Smooth muscle cell (in vitro differentiated cells): ENCODE measurements around the gene ZNF641. TPM values are rescaled to one million over a fixed set of nuclear protein-coding genes. Genes with fewer than 3 reads are reported as not detected.
"Not testable (repeated sequence)": the region's sequence is repeated elsewhere in the genome, so short reads cannot be mapped to it uniquely, and the experiment has no call there.

Experiments used
- DNase-seq: peaks from one replicate; lab custom pipeline; 2025; ENCODE audit not compliant: unreplicated experiment; lab: John Stamatoyannopoulos, UW
- H2AFZ ChIP-seq: fragments of 200-600 bp; sonication (generic); 2 replicates; pipeline ENCODE4 v1.6.0; 2016; ENCODE audit warnings: antibody characterized with exemption, low read depth, mild to moderate bottlenecking
- H3F3A ChIP-seq: fragments of 200-600 bp; sonication (generic); 2 replicates; pipeline ENCODE4 v1.6.0; 2017; ENCODE audit warnings: antibody characterized with exemption, low read depth
- H3K27ac ChIP-seq: fragments of 200-600 bp; sonication (generic); 2 replicates; pipeline ENCODE4 v1.5.1; 2016; ENCODE audit warnings: low read depth, mild to moderate bottlenecking
- H3K27me3 ChIP-seq: fragments of 200-600 bp; sonication (generic); 2 replicates; pipeline ENCODE4 v1.6.1; 2016; ENCODE audit warnings: low read depth, mild to moderate bottlenecking
- H3K36me3 ChIP-seq: fragments of 200-600 bp; sonication (generic); 2 replicates; pipeline ENCODE4 v1.5.1; 2016; ENCODE audit warnings: low read depth
- H3K4me1 ChIP-seq: fragments of 200-600 bp; sonication (generic); 2 replicates; pipeline ENCODE4 v1.5.1; 2016; ENCODE audit warnings: low read depth
- H3K4me2 ChIP-seq: fragments of 200-600 bp; sonication (generic); 2 replicates; pipeline ENCODE4 v1.6.0; 2016; ENCODE audit warnings: mild to moderate bottlenecking
- H3K4me3 ChIP-seq: fragments of 200-600 bp; sonication (generic); 2 replicates; pipeline ENCODE4 v1.5.1; 2016; ENCODE audit warnings: mild to moderate bottlenecking
- H3K79me2 ChIP-seq: fragments of 200-600 bp; sonication (generic); 2 replicates; pipeline ENCODE4 v1.6.0; 2016; ENCODE audit warnings: low read depth, mild to moderate bottlenecking
- H3K9ac ChIP-seq: fragments of 200-600 bp; sonication (generic); 2 replicates; pipeline ENCODE4 v1.6.0; 2016; ENCODE audit warnings: low read depth
- H3K9me3 ChIP-seq: fragments of 200-600 bp; sonication (generic); replicated peaks from 2 replicates; pipeline ENCODE4 v1.5.1; 2016; ENCODE audit warnings: low read depth
- H4K20me1 ChIP-seq: fragments of 200-600 bp; sonication (generic); 2 replicates; pipeline ENCODE4 v1.6.0; 2016; ENCODE audit warnings: low read depth
- CTCF ChIP-seq: fragments of 200-600 bp; sonication (generic); IDR thresholded peaks from 2 replicates; pipeline ENCODE4 v1.5.1; 2017; ENCODE audit warnings: borderline replicate concordance, mild to moderate bottlenecking, antibody characterized with exemption; ENCODE audit not compliant: insufficient read depth, poor library complexity, severe bottlenecking
- WGBS: methylation state at CpG from one replicate; pipeline ENCODE4 v1.1.7; 2016; ENCODE audit warnings: low lambda C conversion rate; 5-methylcytosine and 5-hydroxymethylcytosine counted together
- polyA plus RNA-seq: library from polyadenylated mRNA; unstranded; fragments of >200 nt; fragmentation: Nextera tagmentation; extraction: Ambion mirVana; gene quantifications from 2 replicates; pipeline ENCODE4 v1.2.1, GENCODE V29; 2016
- total RNA-seq: library from RNA; depleted of rRNA; stranded (reverse); fragments of >200 nt; gene quantifications from 2 replicates; pipeline ENCODE4 v1.2.3, GENCODE V29; 2014

ZNF641 gene
- total and polyA plus RNA-seq, 2 experiments from 2014 or later, result 19.4 to 28.1 TPM

DNA sequence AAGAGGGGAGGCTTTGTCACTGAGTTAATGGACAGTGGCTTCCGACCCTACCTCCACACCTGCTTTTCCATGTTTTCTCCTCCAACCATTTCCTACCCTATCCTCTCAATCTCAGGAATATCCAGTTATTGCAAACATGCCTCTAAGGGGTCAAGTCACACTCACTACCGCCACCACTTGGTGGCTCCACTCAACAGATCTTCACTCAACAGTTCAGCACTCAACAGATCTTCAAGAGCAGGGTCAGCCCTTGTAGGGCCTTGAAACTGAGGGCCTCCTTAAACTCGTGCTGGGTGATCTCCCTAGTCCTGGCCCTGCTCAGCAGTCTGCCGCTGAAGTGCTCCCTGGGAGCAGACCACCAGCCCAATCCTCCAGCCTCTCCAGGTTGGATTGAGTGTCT is 14.2 kb downstream of the ZNF641 start:
- no peak overlapping the region for H3K4me2 ChIP-seq
- H3K27ac ChIP-seq, result peak overlapping the region; percentile 1
- H3K4me1 ChIP-seq, result no peaks in the 10 kb centered on the region
- DNase-seq, result no peak
- no peaks in the 10 kb centered on the region for H3K27me3 ChIP-seq
- H3F3A ChIP-seq, result peaks cover 31% of the 10 kb centered on the region
- H3K4me3 ChIP-seq, result no peak overlapping the region
- H3K36me3 ChIP-seq, result no peaks in the 10 kb centered on the region
- H4K20me1 ChIP-seq, result no peaks in the 10 kb centered on the region
- H2AFZ ChIP-seq, result no peak overlapping the region
- 58% methylated on average over 4 of the region's 4 CpGs for WGBS
- H3K79me2 ChIP-seq, result no peaks in the 10 kb centered on the region
- H3K9me3 ChIP-seq, result no peaks in the 10 kb centered on the region
- H3K9ac ChIP-seq, result no peak overlapping the region
- peak; percentile 3 for TF ChIP-seq CTCF

DNA sequence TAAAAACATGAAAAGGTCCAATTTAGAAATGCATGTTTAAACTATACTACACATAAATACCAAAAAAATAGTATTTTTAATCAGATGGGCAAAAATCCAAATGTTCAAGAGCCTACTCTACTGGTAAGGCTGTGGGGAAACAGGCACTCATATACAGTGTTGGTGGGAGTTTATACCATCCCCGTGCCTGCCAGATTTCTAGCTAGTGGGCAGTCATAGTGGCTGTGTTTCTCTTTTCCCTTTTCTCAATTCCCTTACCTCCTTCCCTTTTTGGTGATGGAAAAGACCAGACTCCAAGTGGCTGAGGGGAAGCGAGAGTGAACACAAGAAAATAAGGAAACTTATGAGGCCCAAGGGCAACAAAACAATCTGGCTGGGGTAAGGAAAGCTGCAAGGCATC is 14.7 kb downstream of the ZNF641 start:
- 82% methylated on average over 2 of the region's 2 CpGs for WGBS
- Histone ChIP-seq H3F3A (peaks cover 29% of the 10 kb centered on the region), H3K27ac (peak overlapping the region; percentile 1), H3K27me3 (no peaks in the 10 kb centered on the region), H3K4me1 (no peaks in the 10 kb centered on the region), H3K79me2 (no peaks in the 10 kb centered on the region), H4K20me1 (no peaks in the 10 kb centered on the region), H3K4me2 (no peak overlapping the region), H3K9me3 (no peaks in the 10 kb centered on the region), H3K9ac (no peak overlapping the region), H2AFZ (no peak overlapping the region), H3K36me3 (no peaks in the 10 kb centered on the region), H3K4me3 (no peak overlapping the region)
- no peak for DNase-seq
- no peak for TF ChIP-seq CTCF

DNA sequence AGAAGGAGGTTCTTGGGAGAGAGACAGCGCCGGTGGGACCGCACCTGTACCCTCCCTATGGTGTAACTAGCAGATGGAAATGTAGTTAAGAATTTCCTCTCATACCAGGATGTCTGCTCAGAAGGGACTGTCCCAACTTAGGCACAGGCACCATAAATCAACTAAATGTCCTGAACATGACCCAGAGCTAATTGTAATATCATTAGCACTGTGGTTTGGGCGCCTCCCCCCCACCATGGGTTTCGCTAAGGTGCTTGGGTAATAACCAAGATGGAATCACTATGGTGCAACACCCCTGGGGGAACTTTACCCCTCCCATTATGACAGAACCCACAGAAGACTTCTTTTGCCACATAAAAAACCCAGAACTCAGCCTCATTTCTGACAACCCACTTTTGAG is 15.9 kb downstream of the ZNF641 start:
- no peaks in the 10 kb centered on the region for H3K27me3 ChIP-seq
- no peaks in the 10 kb centered on the region for H3K4me1 ChIP-seq
- H3K4me2 ChIP-seq, result no peak overlapping the region
- H3K79me2 ChIP-seq, result no peaks in the 10 kb centered on the region
- no peaks in the 10 kb centered on the region for H3K9me3 ChIP-seq
- H4K20me1 ChIP-seq, result no peaks in the 10 kb centered on the region
- TF ChIP-seq CTCF, result no peak
- no peak overlapping the region for H3K4me3 ChIP-seq
- WGBS, result 87% methylated on average over 5 of the region's 5 CpGs
- DNase-seq, result no peak
- H3F3A ChIP-seq, result peaks cover 20% of the 10 kb centered on the region
- H2AFZ ChIP-seq, result no peak overlapping the region
- H3K9ac ChIP-seq, result no peak overlapping the region
- H3K36me3 ChIP-seq, result no peaks in the 10 kb centered on the region
- H3K27ac ChIP-seq, result no peak overlapping the region

- H3K4me1 ChIP-seq, H2AFZ ChIP-seq, H3K9me3 ChIP-seq, DNase-seq, H3K27me3 ChIP-seq, H3K9ac ChIP-seq, H3K36me3 ChIP-seq, H3K4me3 ChIP-seq, H4K20me1 ChIP-seq, H3K4me2 ChIP-seq, H3K27ac ChIP-seq, H3K79me2 ChIP-seq: not testable (repeated sequence)
- peaks cover 20% of the 10 kb centered on the region for H3F3A ChIP-seq
- WGBS, result no CpG with 5 or more reads among the region's 26 CpGs
These were observed 17.0 kb downstream of the ZNF641 start for GRCh38 chr12:48333680-48334079.
